A673 (cell line): Measurements from ENCODE around the gene SUN3. TPM values are rescaled to one million over a fixed set of nuclear protein-coding genes. Genes with fewer than 3 reads are reported as not detected.

Experiments
- BruUV-seq: library from RNA; stranded (reverse); fragments of 400-500 nt; replicated peaks from 2 replicates; lab custom pipeline; 2021; lab: Mats Ljungman, UMichigan
- CTCF ChIA-PET: fragments of 300-600 bp; sonication (Branson Sonifier 250); formaldehyde crosslinking; loops from one replicate; lab custom pipeline; 2022; ENCODE audit warnings: antibody characterized with exemption; lab: Charles Lee
- POLR2A ChIA-PET: fragments of 300-600 bp; sonication (Branson Sonifier 250); formaldehyde crosslinking; loops from one replicate; lab custom pipeline; 2022; ENCODE audit warnings: antibody characterized with exemption; ENCODE audit not compliant: low non-redundant PET; lab: Charles Lee
- DNase-seq: peaks from one replicate; pipeline ENCODE4 v3.0.0-alpha.2; 2015; ENCODE audit warnings: low spot score
- H3K27ac ChIP-seq: fragments of 200-600 bp; sonication (generic); 2 replicates; pipeline ENCODE4 v1.5.1; 2016; ENCODE audit warnings: mixed run types, low read depth, mild to moderate bottlenecking, mixed read lengths, antibody characterized with exemption, low read length; ENCODE audit not compliant: poor library complexity, severe bottlenecking
- H3K27me3 ChIP-seq: fragments of 200-600 bp; sonication (generic); replicated peaks from 2 replicates; pipeline ENCODE4 v1.6.1; 2017; ENCODE audit warnings: mixed run types, low read depth, mild to moderate bottlenecking, mixed read lengths, antibody characterized with exemption, low read length; ENCODE audit not compliant: insufficient read depth, poor library complexity
- H3K36me3 ChIP-seq: fragments of 200-600 bp; sonication (generic); 2 replicates; pipeline ENCODE4 v1.6.1; 2016; ENCODE audit warnings: mixed run types, mild to moderate bottlenecking, mixed read lengths, antibody characterized with exemption, low read length; ENCODE audit not compliant: insufficient read depth, poor library complexity, severe bottlenecking
- H3K4me1 ChIP-seq: fragments of 200-600 bp; sonication (generic); 2 replicates; pipeline ENCODE4 v1.6.1; 2017; ENCODE audit warnings: mixed run types, mild to moderate bottlenecking, mixed read lengths, antibody characterized with exemption, low read length; ENCODE audit not compliant: insufficient read depth, poor library complexity, severe bottlenecking
- H3K4me3 ChIP-seq: fragments of 200-600 bp; sonication (generic); 2 replicates; pipeline ENCODE4 v1.5.1; 2016; ENCODE audit warnings: low read depth, mixed run types, mild to moderate bottlenecking, mixed read lengths, low read length; ENCODE audit not compliant: poor library complexity, severe bottlenecking
- H3K9me3 ChIP-seq: fragments of 200-600 bp; sonication (generic); 2 replicates; pipeline ENCODE4 v1.6.1; 2016; ENCODE audit warnings: mixed run types, low read depth, mild to moderate bottlenecking, mixed read lengths, antibody characterized with exemption, low read length; ENCODE audit not compliant: poor library complexity, severe bottlenecking
- EZH2 ChIP-seq: fragments of 200-600 bp; sonication (generic); IDR thresholded peaks from 2 replicates; pipeline ENCODE4 v1.6.1; 2017; ENCODE audit warnings: borderline replicate concordance, low read depth, mild to moderate bottlenecking, mixed read lengths, antibody characterized with exemption, low read length; ENCODE audit not compliant: poor library complexity, severe bottlenecking
- intact Hi-C: fragments of 100-400 bp; cut with micrococcal nuclease; formaldehyde crosslinking; loops from one replicate; pipeline ENCODE4 v1.10.0; 2022; ENCODE audit not compliant: unreplicated experiment
- total RNA-seq: library from RNA; stranded (reverse); gene quantifications from 2 replicates; pipeline ENCODE4 v1.2.3, GENCODE V29; 2021
- TF ChIP-seq, protein P1 (sequence below): fragments of 300-800, 200-600 bp; sonication (generic); conservative IDR thresholded peaks from 2 replicates; pipeline ENCODE4 v1.5.1; 2017; ENCODE audit warnings: low read depth, mild to moderate bottlenecking, antibody characterized with exemption, low read length, moderate library complexity, mixed read lengths

SUN3 gene
- total RNA-seq, 1 experiment from 2014 or later = not detected

DNA sequence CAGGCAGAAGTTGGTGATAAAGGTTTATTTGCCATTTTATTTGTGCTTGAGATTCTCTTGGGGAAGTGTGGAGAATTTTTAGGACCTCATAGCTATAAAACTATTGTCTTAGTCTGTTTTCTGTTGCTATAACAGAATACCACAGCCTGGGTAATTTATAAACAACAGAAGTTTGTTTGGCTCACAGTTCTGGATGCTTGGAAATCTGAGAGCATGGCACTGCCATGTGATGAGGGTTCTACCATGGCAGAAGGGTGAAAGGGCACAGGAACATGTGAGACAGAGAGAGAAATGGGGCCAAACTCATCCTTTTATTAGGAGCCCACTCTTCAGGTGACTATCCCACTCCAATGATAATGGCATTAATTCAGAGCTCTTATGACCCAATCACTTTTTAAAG, 12.3 kb downstream of the SUN3 start:
- BruUV-seq = no TSS peak
- POLR2A ChIA-PET = no interaction called here
- intact Hi-C loops = no loop called here

DNA sequence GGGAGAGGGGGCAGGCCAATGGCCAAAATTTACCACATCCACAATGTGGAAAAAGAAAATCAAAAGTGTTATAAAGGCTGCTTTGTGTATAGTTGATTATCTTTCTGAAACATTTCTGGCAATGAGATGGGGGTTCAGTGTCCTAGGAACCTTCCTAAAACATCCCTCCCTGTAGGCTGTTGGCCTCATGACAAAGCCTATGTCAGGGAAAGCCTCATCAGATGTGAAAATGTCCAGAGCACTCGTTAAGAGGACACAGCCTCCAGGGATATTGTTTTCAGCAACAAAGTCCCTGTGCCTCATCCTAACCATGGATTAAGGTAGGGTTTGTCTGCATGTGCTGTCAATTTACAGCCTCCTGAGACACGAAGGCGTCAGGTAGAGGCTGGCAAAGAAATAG, 17.0 kb downstream of the SUN3 start:
- no TSS peak for BruUV-seq
- intact Hi-C loops = no loop called here
- CTCF ChIA-PET = no interaction called here

More for the DNA sequence above, 12.3 kb downstream of the SUN3 start:
- no peak overlapping the region for H3K27ac ChIP-seq
- DNase-seq = no peak
- H3K4me1 ChIP-seq = no peaks in the 10 kb centered on the region
- no peak for TF ChIP-seq EZH2
- TF ChIP-seq, protein P1, sequence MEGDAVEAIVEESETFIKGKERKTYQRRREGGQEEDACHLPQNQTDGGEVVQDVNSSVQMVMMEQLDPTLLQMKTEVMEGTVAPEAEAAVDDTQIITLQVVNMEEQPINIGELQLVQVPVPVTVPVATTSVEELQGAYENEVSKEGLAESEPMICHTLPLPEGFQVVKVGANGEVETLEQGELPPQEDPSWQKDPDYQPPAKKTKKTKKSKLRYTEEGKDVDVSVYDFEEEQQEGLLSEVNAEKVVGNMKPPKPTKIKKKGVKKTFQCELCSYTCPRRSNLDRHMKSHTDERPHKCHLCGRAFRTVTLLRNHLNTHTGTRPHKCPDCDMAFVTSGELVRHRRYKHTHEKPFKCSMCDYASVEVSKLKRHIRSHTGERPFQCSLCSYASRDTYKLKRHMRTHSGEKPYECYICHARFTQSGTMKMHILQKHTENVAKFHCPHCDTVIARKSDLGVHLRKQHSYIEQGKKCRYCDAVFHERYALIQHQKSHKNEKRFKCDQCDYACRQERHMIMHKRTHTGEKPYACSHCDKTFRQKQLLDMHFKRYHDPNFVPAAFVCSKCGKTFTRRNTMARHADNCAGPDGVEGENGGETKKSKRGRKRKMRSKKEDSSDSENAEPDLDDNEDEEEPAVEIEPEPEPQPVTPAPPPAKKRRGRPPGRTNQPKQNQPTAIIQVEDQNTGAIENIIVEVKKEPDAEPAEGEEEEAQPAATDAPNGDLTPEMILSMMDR = no peak
- no peaks in the 10 kb centered on the region for H3K9me3 ChIP-seq
- H3K36me3 ChIP-seq = no peaks in the 10 kb centered on the region
- no peak overlapping the region for H3K4me3 ChIP-seq
- peaks cover 3% of the 10 kb centered on the region for H3K27me3 ChIP-seq
- CTCF ChIA-PET = no interaction called here

GRCh38 chr7:48011323-48011722, 17.6 kb downstream of the SUN3 start:
- ChIA-PET POLR2A (interaction anchor here (0.6 kb wide), 1 partner anchor 30 kb away, joined by 3 read pairs; no protein-coding TSS in a partner anchor), CTCF (no interaction called here)
- intact Hi-C loops = no loop called here
- H3K4me1 ChIP-seq = no peaks in the 10 kb centered on the region
- H3K27me3 ChIP-seq = no peaks in the 10 kb centered on the region
- no TSS peak for BruUV-seq
- TF ChIP-seq, protein P1 = no peak
- TF ChIP-seq EZH2 = no peak
- no peaks in the 10 kb centered on the region for H3K36me3 ChIP-seq
- H3K27ac ChIP-seq = no peak overlapping the region
- no peak for DNase-seq
- H3K9me3 ChIP-seq = no peaks in the 10 kb centered on the region
- H3K4me3 ChIP-seq = no peak overlapping the region

More for the DNA sequence above, 17.0 kb downstream of the SUN3 start:
- TF ChIP-seq EZH2 = no peak
- TF ChIP-seq, protein P1 = no peak
- H3K36me3 ChIP-seq = no peaks in the 10 kb centered on the region
- no peak overlapping the region for H3K27ac ChIP-seq
- no peaks in the 10 kb centered on the region for H3K4me1 ChIP-seq
- H3K27me3 ChIP-seq = no peaks in the 10 kb centered on the region
- POLR2A ChIA-PET = no interaction called here
- H3K4me3 ChIP-seq = no peak overlapping the region
- DNase-seq = no peak
- H3K9me3 ChIP-seq = no peaks in the 10 kb centered on the region
